DOHH2 (cell line): ENCODE measurements around the gene HS6ST1.

Experiments used
- H3F3A ChIP-seq: fragments of 200-600 bp; sonication (generic), shearing (Covaris generic); 2 replicates; pipeline ENCODE4 v1.6.0; 2016; ENCODE audit warnings: antibody characterized with exemption, mild to moderate bottlenecking; ENCODE audit not compliant: control insufficient read depth, insufficient read depth
- H3K27ac ChIP-seq: fragments of 200-600 bp; sonication (generic); 2 replicates; pipeline ENCODE4 v1.5.1; 2014; ENCODE audit warnings: low read depth, mild to moderate bottlenecking, low read length, moderate library complexity
- H3K27me3 ChIP-seq: fragments of 200-600 bp; sonication (generic); 2 replicates; pipeline ENCODE4 v1.6.1; 2014; ENCODE audit warnings: mild to moderate bottlenecking, low read length, mixed read lengths; ENCODE audit not compliant: control insufficient read depth
- H3K36me3 ChIP-seq: fragments of 200-600 bp; sonication (generic); 2 replicates; pipeline ENCODE4 v1.6.1; 2014; ENCODE audit warnings: mild to moderate bottlenecking, low read length, moderate library complexity, mixed read lengths; ENCODE audit not compliant: control insufficient read depth
- H3K4me1 ChIP-seq: fragments of 200-600 bp; sonication (generic); 2 replicates; pipeline ENCODE4 v1.6.1; 2014; ENCODE audit warnings: mild to moderate bottlenecking, low read length, mixed read lengths; ENCODE audit not compliant: control insufficient read depth
- H3K4me2 ChIP-seq: fragments of 200-600 bp; sonication (generic); 2 replicates; pipeline ENCODE4 v1.6.0; 2014; ENCODE audit warnings: mild to moderate bottlenecking, low read length, moderate library complexity
- H3K4me3 ChIP-seq: fragments of 200-600 bp; sonication (generic); 2 replicates; pipeline ENCODE4 v1.5.1; 2014; ENCODE audit warnings: mild to moderate bottlenecking, low read length, mixed read lengths
- H3K79me2 ChIP-seq: fragments of 200-600 bp; sonication (generic); 2 replicates; pipeline ENCODE4 v1.6.1; 2014; ENCODE audit warnings: mild to moderate bottlenecking, low read length, mixed read lengths; ENCODE audit not compliant: control insufficient read depth
- H3K9me2 ChIP-seq: fragments of 200-600 bp; sonication (generic); replicated peaks from 2 replicates; pipeline ENCODE4 v1.6.1; 2014; ENCODE audit warnings: mild to moderate bottlenecking, low read length, mixed read lengths; ENCODE audit not compliant: control insufficient read depth
- H3K9me3 ChIP-seq: fragments of 200-600 bp; sonication (generic); 2 replicates; pipeline ENCODE4 v1.6.1; 2014; ENCODE audit warnings: antibody characterized with exemption, low read length, mixed read lengths; ENCODE audit not compliant: control insufficient read depth, insufficient read depth
- H4K20me1 ChIP-seq: fragments of 200-600 bp; sonication (generic); 2 replicates; pipeline ENCODE4 v1.6.0; 2014; ENCODE audit warnings: low read depth, mild to moderate bottlenecking, antibody characterized with exemption, low read length, moderate library complexity; ENCODE audit not compliant: control insufficient read depth, insufficient read depth
- EZH2phosphoT487 ChIP-seq: fragments of 200-600 bp; sonication (generic); IDR thresholded peaks from 2 replicates; pipeline ENCODE4 v1.6.1; 2017; ENCODE audit warnings: borderline replicate concordance, mild to moderate bottlenecking, antibody characterized with exemption, low read length, moderate library complexity, mixed read lengths
- TF ChIP-seq, protein P1 (sequence below): fragments of 200-600 bp; sonication (generic); IDR thresholded peaks from one replicate; pipeline ENCODE4 v1.5.1; 2014; ENCODE audit warnings: antibody characterized with exemption, mild to moderate bottlenecking, low read depth, low read length; ENCODE audit not compliant: poor library complexity, severe bottlenecking

HS6ST1 gene

DNA sequence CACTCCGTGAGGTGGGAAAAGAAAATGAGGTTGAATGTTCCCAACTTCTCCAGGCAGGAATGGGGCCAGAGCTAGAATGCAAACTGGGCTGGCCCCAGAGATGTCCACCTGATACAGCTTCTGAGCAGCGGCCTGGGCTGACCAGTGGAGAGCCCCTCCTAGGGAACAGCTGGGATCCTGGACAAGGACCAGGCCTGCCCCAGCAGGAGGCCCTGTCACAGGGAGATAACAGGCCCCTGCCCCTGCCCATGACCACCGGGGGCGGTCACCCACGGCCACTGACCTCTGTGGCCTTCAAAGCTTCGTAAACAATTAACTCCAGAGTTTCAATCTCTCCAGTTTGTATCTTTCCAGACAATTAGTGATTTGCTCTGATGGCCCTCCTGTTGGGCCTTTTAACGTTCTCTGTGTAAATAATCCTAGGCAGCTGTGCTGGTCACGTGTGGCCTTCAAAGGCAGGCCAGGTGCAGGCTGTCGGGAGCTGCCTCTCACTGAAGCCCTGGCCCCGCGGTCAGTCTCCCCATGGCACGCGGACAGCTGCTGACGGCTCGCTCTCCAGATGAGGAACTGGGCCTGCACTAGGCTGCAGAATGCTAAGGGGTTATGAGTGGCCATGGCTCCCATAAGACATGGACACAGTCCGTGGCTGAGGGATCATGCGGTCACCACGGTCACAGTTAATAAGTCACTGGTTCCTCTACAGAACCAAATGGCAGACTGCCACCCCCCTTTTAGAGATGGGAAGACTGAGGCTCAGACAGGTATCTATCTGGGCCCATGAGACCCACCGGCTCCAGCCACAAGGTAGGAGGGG is 9.2 kb downstream of the HS6ST1 start:
- Histone ChIP-seq H3F3A (no peaks in the 10 kb centered on the region), H3K9me2 (no peaks in the 10 kb centered on the region), H3K27ac (no peak overlapping the region), H3K79me2 (peaks cover 99% of the 10 kb centered on the region), H3K4me2 (no peak overlapping the region), H4K20me1 (peaks cover 46% of the 10 kb centered on the region), H3K9me3 (no peaks in the 10 kb centered on the region), H3K4me3 (no peak overlapping the region), H3K4me1 (peaks cover 17% of the 10 kb centered on the region), H3K27me3 (no peaks in the 10 kb centered on the region), H3K36me3 (no peaks in the 10 kb centered on the region; the same call in 1 of the 2 replicates)
- TF ChIP-seq, protein P1, sequence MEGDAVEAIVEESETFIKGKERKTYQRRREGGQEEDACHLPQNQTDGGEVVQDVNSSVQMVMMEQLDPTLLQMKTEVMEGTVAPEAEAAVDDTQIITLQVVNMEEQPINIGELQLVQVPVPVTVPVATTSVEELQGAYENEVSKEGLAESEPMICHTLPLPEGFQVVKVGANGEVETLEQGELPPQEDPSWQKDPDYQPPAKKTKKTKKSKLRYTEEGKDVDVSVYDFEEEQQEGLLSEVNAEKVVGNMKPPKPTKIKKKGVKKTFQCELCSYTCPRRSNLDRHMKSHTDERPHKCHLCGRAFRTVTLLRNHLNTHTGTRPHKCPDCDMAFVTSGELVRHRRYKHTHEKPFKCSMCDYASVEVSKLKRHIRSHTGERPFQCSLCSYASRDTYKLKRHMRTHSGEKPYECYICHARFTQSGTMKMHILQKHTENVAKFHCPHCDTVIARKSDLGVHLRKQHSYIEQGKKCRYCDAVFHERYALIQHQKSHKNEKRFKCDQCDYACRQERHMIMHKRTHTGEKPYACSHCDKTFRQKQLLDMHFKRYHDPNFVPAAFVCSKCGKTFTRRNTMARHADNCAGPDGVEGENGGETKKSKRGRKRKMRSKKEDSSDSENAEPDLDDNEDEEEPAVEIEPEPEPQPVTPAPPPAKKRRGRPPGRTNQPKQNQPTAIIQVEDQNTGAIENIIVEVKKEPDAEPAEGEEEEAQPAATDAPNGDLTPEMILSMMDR, result no peak
- no peak for TF ChIP-seq EZH2phosphoT487

DNA sequence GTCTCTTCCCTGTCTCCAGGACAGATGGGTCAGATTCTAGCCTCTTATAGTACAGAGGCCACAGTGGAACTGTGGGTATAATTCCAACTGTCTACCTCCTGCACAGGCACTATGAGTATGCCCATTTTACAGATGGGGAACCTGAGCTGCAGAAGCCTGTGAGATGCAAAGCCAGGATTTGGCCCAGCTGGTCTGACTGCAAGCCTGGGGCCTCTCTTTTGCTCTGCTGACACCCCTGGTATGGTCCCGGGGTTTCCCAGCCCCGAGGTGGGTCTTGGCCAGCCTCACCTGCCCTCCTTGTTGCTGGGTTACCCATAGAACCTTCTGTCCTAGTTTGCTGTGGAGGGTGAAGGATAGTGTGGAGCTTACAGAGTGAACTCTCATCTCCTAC is 9.8 kb downstream of the HS6ST1 start:
- Histone ChIP-seq H3K4me3 (no peak overlapping the region), H4K20me1 (peaks cover 46% of the 10 kb centered on the region)

DNA sequence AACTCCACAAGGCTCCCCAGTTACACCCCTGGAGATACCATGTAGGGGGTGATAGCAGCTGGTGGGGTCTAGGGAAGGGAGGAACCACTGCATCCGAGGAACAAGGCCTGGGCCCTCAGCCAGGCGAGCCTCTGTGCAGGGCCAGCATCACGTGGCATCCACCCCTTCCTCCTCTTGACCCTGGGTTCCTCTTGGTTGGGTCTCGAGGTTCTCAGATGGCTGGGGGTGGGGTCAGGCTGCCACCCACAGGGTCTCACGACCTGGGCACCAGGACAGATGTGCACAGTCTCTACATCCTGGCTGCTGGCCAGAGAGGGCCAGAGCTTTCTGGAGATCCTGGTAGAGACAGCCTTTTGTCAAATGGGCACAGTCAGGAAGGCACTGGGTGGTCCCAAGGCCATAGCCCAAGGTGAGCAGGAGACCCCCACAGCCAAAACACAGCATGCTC is 10.4 kb downstream of the HS6ST1 start:
- Histone ChIP-seq H3K27me3 (no peaks in the 10 kb centered on the region), H3K4me1 (peaks cover 24% of the 10 kb centered on the region), H3K4me3 (no peak overlapping the region), H3K4me2 (no peak overlapping the region), H3K9me2 (no peaks in the 10 kb centered on the region), H3K9me3 (no peaks in the 10 kb centered on the region), H3K36me3 (no peaks in the 10 kb centered on the region; the same call in 1 of the 2 replicates), H3K27ac (no peak overlapping the region), H4K20me1 (peaks cover 47% of the 10 kb centered on the region), H3F3A (no peaks in the 10 kb centered on the region), H3K79me2 (peaks cover 99% of the 10 kb centered on the region)
- TF ChIP-seq, protein P1, result no peak
- TF ChIP-seq EZH2phosphoT487, result no peak

More for the DNA sequence above, 9.8 kb downstream of the HS6ST1 start:
- no peak for TF ChIP-seq EZH2phosphoT487
- TF ChIP-seq, protein P1, result no peak
- H3K9me2 ChIP-seq, result no peaks in the 10 kb centered on the region
- H3K4me2 ChIP-seq, result no peak overlapping the region
- H3K79me2 ChIP-seq, result peaks cover 99% of the 10 kb centered on the region
- H3F3A ChIP-seq, result no peaks in the 10 kb centered on the region
- no peak overlapping the region for H3K27ac ChIP-seq
- no peaks in the 10 kb centered on the region for H3K9me3 ChIP-seq
- no peaks in the 10 kb centered on the region for H3K27me3 ChIP-seq
- H3K36me3 ChIP-seq, result no peaks in the 10 kb centered on the region; the same call in 1 of the 2 replicates
- peaks cover 18% of the 10 kb centered on the region for H3K4me1 ChIP-seq
